NCI-H524 treated with DMSO at 0.1 percent for 48 hours (cell line): ENCODE data around the gene RAMAC.
"Not testable (repeated sequence)": the region's sequence is repeated elsewhere in the genome, so short reads cannot be mapped to it uniquely, and the experiment has no call there.

Experiments
- DNase-seq: peaks from one replicate; lab custom pipeline; 2025; lab: John Stamatoyannopoulos, UW

The RAMAC gene

GRCh38 chr15:82968066-82968465 is 17.9 kb upstream of the RAMAC start:
- no peak for DNase-seq

GRCh38 chr15:82969353-82969752 is 16.7 kb upstream of the RAMAC start:
- no peak for DNase-seq

GRCh38 chr15:82970078-82970686 is 15.8 kb upstream of the RAMAC start:
- no peak for DNase-seq

- no peak for DNase-seq
These were observed 15.3 kb upstream of the RAMAC start for GRCh38 chr15:82970696-82971095.

GRCh38 chr15:82971218-82971984 is 14.6 kb upstream of the RAMAC start:
- no peak for DNase-seq

GRCh38 chr15:82972990-82973389 is 13.0 kb upstream of the RAMAC start:
- no peak for DNase-seq

- DNase-seq, result no peak
These were observed 8.9 kb upstream of the RAMAC start for GRCh38 chr15:82977076-82977475.

GRCh38 chr15:82978438-82978837 is 7.6 kb upstream of the RAMAC start:
- DNase-seq, result no peak

GRCh38 chr15:82979726-82980125 is 6.3 kb upstream of the RAMAC start:
- no peak for DNase-seq

- DNase-seq, result no peak
These were observed 5.0 kb upstream of the RAMAC start for GRCh38 chr15:82980981-82981380.

GRCh38 chr15:82986442-82986780 is 401 bp downstream of the RAMAC start:
- no peak for DNase-seq

GRCh38 chr15:82992436-82992998 is 6.5 kb downstream of the RAMAC start:
- no peak for DNase-seq

GRCh38 chr15:82993144-82993543 is 7.1 kb downstream of the RAMAC start:
- no peak for DNase-seq

GRCh38 chr15:82995076-82995475 is 9.1 kb downstream of the RAMAC start:
- DNase-seq, result no peak

- no peak for DNase-seq
These were observed 9.9 kb downstream of the RAMAC start for GRCh38 chr15:82995938-82996337.

GRCh38 chr15:82999426-82999825 is 13.4 kb downstream of the RAMAC start:
- no peak for DNase-seq

- DNase-seq, result no peak
These were observed 14.1 kb downstream of the RAMAC start for GRCh38 chr15:82999905-83000671.

- not testable (repeated sequence) for DNase-seq
These were observed 14.6 kb downstream of the RAMAC start for GRCh38 chr15:83000672-83001031.

GRCh38 chr15:83010709-83011270 is 24.8 kb downstream of the RAMAC start:
- DNase-seq, result peak; percentile 42

GRCh38 chr15:83011271-83012075 is 25.5 kb downstream of the RAMAC start, which contains the start of gene C15orf40:
Gene C15orf40, minus strand, starts transcription at chr15:83011639. Its CDS starts 32 bp downstream, at chr15:83011607.
- peak; percentile 58 for DNase-seq

- no peak for DNase-seq
These were observed 26.0 kb downstream of the RAMAC start for GRCh38 chr15:83012076-83012426.

GRCh38 chr15:83012636-83013035 is 26.6 kb downstream of the RAMAC start:
- DNase-seq, result no peak
